ENCODE data around the gene HAGH.
A peak's percentile ranks its signal among the peaks of the same experiment; 100 is the strongest.

HAGH gene

DNA sequence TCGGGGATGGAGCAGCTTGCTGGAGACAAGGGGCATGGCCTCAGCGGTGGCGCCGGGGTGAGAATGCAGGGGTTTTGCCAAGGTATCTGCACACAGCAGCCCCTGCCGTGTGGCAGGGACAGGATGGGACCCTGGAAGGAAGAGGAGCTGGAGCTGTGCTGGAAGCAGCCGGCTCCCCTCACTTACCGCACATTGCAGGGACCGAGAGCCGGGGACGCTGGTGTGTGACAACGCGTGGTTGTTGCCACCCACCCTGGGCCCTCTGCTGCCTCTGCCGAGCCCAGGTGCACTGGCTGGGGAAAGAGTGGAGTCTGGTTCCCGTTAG, 40.8 kb downstream of the HAGH start:
- DNase-seq = no peak

DNA sequence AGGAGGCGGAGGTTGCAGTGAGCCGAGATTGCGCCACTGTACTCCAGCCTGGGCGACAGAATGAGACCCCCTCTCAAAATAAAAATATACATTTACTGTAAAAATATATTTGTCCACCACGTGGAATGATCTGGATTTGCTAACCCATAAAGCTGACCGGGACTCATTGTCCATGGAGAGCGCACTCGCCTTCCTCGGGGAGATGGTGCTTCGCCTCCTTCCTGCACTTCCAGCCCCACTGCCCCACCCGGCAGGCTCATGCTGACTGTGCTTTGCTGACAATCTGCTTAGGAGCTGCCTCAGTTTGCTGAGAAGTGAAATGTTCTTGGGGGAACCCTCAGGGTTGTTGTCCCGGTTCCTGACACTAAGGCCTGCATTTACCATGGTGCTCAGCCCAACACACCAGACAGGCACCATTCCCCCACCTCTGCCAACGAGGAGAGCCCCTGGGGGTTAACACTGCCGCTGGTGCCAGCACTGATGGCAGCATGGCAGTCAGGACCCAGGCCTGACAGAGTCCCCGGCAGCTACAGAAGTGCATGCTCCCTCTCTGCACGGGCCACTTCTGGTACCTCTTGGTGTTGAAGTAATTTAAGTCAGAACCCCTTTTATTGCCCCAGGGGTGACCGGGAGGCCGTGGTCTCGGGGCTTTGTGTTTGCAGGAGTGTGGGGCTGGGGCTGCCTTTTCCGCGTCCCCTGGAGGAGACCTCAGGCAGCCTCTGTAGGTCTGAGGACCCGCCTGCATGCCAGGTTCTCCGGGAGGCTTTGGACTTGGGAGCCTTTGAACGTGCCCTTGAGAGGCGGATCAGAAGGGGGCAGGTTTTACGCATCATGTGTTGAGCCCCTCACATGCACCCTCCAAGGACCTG, 41.4 kb downstream of the HAGH start:
- DNase-seq = no peak

DNA sequence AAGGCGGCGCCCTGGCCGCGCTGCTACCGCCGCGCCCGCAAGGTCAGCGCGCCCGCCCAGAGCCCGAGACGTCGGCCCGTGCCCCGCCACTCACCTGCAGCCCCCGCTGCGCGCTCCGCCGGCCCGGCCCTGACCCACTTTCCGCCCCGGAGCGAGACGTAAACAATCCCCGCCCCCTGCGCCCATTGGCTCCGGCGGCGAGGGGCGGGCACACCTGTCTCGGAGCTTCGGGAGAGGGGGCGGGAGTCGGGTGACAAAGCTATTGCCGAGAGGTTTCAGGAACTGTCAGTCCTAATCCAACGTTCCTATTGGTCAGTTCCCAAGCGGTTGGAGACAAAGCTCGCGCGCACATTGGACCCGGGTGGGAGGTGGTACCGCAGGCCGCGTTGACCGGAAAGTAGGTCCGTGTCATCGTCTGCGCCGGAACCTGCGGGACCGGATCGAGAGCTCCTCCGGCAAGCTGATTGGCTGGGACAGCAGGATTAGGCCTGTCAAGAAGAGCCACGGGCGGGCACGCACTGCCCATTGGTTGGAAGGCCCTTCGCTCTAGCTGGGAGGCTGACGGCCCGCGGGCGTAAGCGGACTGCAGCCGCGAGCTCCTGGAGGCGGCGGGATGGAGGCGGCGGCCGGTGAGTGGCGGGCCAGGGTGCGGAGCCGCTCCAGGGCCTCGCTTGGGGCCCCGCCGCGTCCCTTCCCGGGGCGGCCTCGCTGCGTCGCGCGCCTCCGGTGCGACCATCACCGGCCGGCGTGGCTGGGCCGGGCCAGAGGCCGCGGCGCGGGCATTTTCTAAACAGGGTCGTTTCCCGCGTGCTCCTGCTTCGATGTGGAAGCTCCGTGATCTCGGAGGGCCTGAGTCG, 44.0 kb downstream of the HAGH start, which contains the start of the genes NUBP2 and SPSB3:
Gene NUBP2, plus strand, starts transcription at position 553 of the 857 bp plus-strand sequence. Its CDS starts 61 bp downstream, at position 614.
Gene SPSB3, minus strand, starts transcription at position 164 of the 857 bp plus-strand sequence. CDS start 1,088 bp downstream, outside the sequence.
- peak; percentile 100 for DNase-seq

DNA sequence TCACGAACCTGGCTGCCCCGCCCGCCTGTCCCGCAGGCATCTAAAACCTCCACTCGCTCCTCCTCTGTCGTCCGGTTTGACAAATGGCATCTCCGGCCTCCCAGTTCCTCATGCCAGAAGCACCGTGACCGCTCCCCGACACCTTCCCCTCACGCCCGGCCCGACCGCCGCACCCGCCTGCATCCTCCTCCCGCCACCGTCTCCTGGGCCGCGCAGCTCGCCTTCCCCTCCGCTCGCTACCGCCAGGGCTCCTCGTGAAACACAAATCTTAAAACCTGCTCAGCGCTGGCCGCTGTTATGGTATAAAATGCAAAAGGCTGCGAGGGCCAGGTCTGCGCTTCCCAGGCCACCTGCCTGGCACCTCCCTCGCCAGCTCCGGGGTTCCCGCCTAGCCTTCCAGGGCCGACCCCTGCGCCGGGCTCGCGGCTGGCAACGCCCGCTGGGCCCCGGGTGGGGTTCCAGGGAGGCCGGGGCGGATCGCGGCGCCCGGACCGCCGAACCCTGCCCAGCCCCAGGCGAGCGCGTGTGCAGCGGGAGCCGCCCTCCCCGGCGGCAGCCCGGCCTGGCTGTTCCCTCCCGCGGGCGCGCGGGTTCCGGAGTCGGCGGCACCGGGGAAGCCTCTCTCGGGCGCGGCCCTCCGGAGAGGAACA, 44.7 kb downstream of the HAGH start:
- peak; percentile 51 for DNase-seq

DNA sequence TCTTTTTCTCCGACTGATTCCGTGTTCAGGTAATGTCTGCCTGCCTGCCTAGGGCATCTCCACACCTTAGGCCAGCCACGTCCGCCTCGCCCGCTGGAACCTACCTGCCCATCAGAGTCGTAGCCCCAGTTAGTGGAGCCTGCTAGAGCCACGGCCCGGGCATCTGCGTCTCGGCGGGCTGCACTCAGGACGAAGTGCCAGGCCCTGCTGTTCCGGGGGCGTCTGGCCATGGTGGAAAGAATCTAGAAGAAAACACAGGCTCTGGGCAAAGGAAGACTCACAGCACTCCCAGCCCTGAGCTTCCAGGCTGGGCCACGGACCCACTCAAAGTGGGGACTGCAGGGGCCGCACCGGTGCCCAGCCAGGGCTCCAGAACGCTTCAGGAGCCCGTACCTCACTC, 45.4 kb downstream of the HAGH start:
- DNase-seq = no peak

DNA sequence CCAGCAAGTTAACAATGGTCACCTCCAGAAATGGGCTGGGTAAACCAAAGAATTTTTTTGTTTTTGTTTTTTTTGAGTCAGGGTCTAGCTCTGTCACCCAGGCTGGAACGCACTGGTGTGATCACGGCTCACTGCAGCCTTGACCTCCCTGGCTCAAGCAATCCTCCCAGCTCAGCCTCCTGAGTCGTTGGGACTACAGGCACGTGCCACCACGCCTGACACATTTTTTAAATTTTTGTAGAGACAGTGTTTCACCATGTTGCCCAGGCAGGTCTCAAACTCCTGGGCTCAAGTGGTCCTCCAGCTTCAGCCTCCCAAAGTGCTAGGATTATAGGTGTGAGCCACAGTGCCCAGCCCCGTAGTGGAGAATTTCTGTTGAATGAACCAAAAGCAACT, 46.0 kb downstream of the HAGH start:
- no peak for DNase-seq

DNA sequence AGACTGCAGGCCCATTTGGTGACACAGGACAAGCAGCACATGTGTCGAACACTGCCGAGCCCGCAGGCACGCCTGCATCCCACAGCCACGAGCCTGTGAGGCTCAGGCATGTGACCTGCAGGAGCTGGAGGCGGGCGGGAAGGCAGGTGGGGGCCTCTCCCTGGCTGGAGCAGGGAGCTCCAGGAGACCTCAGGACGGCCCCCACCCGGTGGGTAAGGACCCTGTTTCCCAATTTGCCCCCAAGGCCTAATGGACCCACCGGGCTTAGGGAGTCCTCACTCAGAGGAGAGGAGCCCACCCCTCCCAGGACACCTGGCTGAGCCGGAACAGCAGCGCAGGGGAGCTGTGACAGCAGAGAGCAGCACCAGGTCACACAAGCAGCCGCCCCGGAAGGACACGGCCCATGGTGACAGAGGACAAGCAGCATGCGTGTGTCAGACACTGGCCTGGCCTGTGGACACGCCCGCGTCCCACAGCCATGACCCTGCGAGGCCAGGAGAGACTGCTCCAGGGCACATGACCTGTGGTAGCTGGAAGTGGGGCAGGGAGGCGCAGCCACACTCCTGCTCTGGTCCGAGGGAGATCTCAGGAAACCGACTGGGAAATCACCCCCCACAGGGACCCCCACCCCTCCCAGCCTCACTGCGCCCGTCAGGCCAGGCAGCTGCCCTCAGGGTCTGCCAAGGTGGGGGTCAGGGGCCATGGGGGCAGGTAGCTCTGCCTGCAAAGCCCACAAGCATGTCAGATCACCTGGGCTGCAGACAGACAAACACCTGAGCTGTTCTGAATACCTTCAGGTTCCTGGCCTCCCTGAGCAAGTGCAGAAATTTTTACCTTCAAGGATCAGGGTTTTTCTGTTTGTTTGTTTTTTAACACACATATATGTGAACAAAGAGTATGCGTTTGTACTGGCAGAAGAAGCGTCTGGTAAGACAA, 46.6 kb downstream of the HAGH start:
- no peak for DNase-seq

DNA sequence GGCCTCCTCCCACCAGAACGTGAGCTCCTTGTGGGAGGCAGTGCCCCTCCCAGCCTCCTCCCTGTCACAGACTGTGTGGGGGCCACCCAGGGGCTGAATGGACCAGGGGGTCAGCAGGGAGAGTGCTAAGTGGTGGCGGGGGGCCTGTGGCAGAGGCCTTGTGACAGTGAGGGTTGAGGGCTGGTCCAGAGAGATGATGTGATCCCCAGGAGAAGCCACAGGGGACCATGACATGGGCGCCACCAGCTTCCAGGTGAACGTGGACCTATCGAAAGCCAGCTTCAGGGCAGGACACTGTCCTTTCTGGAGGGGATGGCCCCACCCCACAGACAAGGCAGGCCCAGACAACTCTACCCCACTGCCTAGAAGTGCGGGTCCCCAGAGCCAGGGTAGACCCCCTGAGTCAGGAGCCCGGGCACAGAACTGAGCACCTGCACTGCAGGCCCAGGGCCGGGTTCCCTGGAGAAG, 47.4 kb downstream of the HAGH start:
- DNase-seq = no peak

DNA sequence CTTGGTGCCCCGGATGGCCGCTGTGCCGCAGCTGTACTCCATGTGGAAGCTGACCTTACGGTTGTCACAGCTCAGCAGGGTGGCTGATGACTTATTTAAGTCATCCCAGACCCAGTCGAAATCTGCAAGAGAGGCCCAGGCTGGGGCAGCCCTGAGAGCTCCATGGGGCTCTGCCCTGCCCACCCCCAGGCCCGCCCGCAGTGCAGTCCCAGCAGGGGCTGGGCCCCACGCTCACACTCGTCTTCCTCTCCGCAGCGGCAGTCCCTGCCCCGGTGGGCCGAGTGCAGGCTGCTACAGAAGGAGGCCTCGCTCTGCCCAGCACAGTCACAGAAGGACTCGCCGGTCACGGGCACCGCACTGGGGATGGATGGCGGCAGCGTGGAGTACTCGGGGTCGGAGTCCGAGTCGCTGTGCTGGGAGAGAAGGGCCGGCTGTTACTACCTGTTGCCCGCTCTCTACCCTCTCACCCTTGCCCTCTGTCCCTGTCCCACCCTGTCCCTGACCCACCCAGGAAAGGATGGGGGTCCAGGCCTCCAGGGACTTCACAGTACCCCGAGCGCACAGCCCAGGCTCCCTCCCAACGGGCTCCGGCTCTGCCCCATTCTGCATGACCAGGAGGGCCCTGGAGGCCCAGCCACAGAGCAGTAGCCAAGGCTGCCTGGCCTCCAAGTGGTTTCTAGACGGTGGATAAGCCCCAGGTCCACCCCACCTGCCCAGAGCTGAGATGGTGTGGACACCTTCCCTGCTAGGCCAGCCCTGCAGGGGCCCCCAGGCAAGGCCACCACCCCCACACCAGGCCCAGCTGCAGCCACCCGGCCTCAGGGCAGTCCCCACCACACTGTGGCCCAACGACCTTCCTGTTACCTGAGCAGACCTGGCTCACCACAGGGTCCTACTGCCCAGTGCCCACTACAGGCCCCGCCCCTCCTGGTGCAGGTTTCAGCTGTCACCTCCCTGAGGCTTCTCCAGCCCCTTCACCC, 48.1 kb downstream of the HAGH start:
- no peak for DNase-seq

DNA sequence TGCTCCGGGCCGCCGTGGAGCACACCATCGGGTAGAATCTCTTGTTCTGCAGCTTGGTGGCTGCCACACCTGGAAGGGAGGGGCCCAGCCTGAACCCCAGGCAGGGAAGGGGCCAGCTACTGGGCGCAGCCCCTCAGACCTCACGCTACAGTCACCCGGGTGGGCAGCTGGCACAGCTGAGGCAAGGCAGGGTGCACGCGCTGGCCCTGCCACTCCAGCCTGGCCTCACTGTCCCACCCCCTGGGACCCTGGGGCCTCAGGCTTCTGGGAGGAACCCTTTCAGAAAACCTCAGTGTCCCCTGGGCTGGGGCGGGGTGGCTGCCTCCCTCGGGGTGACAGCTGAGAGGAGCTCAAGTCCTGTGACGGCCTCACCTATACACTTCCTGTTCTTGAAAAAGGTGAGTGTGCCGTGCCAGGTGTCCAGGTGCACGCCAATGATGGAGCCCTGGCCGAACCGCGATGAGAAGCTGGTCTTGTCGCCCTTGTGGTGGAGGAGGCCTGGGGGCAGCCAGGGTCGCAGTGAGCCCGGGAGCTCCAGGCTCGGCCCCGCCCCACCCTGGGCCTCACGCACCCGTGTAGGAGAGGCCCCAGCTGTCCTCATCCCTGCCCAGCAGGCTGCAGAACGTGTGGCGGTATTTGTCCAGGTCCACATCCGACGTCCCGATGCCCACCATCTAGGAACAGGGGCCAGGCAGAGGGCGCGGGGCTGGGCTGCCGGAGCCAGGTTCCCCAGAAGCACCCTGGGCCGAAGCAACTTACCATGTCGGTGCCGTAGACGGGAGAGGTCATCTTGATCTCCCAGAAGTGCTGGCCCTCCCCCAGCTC, 49.0 kb downstream of the HAGH start:
- no peak for DNase-seq

DNA sequence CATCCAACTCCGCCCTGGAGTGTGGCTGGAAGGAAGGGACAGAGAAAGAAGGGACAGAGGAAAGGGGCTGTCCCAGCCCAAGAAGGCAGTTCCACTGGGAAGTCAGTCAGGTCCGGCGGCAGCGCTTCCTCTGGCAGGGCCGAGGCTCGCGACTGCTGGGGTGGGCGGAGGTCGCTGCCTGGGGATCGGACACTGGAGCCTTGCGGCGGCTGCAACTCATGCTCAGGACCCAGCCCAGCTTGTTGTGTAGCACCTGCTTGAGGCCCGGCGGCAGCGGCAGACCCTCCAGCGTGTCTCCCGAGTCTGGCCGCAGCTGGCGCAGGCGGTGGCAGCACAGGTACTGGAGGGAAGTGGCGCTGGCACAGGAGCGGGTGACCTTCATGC, 49.6 kb downstream of the HAGH start:
- DNase-seq = no peak

DNA sequence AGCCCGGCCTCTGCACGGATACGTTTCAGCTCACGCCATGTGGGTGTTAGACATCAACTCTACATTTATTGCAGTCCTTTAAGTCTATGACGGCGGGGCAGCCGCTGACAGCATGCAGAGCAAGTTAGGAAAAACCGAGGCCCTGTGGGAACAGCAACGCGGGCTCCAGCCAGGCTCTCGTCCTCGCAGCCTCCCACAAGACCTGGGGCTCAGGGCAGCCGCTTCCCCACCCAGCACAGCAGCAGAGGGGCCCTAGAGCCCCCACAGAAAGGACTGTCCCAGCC, 50.0 kb downstream of the HAGH start:
- DNase-seq = no peak

DNA sequence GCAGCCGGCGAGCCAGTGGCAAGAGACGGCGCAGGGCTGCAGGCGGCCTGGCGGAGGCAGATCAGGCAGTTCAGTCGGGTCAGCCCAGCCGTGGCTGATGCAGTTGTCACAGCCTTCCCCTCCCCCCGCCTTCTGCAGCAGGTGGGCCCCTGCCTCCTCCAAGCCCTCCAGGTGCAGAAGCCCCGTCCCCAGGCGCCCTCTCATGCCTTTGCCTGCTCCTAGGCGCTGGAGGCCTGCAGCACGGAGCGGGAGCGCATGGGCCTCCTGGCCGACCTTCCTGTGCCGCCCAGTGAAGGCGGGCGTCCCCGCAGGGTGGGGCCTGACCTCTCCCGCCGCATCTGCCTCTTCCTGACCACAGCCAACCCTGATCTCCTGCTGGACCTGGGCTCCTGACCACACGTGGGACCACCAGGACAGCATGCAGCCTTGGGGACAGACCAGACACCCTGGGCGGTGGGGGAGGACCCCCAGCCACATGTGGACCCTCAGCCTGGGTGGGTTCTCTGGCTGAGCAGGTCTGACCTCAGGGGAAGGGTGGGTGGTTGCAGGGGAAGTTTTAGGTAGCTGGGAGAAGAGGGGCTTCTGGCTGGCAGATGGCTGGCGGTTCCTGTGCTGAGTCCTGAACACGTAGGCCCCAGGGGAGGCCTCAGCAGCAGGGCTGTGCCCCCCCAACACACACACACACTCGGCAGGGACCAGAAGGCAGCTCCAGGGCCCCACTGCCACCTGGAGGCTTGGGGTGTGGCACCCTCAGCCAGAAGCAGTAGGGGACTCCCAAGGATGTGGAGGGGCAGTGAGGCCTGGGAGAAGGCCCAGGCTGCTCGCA, 50.6 kb downstream of the HAGH start:
- DNase-seq = no peak

DNA sequence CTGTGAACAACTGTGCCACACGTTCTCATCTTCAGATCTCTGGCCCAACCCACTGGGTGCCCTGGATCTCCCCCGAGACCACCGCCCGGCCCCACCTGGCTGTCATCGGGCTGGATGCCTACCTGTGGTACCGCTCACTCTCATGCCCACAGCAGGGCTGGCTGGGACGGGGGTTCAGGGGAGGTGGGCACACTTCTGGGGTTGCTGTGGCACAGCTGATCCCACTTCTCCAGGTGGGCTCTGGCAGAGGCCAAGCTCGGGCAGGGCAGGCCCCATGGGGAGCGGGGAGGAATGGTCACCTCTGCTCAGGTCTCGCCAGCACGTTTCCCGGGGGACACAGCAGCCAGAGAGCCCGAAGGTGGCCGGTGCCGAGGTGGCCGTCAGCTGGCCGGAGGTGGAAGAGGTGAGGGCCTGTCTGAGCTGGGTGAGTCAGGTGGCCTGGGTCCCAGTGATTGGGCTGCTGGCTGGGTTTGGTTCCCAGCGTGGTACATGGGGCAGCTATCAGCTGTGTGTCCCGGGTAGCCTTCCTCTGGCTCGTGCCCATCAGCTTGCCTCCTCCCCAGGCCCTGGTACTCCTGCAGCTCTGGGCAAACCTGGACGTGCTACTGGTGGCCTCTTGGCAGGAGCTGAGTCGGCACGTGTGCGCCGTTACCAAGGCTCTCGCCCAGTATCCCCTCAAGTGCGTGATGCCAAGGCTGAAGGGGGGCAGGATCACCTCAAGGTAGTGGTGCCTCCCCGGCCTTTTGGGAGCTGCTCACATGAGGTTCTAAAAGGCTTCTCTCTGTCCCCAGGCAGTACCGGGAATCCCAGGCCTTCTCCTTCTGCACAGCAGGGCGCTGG, 51.4 kb downstream of the HAGH start:
- DNase-seq = no peak

DNA sequence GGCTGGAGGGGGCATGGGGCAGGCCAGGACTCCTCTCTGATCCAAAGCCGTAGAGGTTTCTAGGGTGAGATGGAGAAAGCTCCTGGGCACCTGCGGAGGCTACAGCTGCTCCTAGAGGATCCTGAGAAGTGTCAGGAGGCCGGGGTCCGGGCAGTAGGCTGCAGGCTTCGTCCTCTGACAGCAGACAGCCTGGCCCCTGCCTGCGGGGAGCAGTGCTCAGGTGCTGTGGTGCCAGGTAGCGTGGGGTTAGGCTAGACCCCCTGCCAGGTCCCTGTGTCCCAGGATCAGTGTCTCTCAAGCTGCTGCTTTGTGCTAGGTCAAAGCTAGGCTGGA, 52.2 kb downstream of the HAGH start:
- no peak for DNase-seq

DNA sequence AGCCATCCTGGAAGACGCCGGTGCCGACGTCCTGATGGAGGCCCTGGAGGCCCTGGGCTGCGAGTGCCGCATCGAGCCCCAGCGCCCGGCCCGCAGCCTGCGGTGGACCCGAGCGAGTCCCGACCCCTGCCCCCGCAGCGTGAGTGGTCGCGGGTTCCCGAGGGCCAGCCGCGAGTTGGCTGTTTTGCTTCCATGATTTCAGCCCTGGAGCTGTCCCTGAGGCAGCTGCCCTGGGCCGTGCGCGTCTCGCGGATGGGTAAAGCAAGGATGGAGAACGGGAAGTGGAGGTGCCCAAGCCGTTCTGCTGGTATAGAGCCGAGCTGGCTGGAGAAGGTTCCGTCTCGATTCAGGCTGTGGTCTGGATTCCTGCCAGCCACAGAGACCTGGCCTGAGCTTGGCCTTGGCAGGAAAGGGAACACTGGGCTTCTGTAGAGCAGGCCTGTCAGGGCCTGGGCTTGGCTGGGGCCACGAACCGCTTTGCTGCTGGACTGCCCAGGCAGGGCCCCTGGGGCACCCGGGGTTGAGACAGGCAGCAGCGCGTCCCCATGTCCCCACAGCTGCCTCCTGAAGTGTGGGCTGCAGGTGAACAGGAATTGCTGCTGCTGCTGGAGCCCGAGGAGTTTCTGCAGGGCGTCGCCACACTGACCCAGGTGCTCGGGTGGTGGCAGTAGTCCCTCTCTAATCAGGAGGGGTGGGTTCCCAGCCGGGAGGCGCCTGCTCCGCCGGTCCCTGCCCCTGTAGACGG, 52.8 kb downstream of the HAGH start:
- peak; percentile 73 for DNase-seq

DNA sequence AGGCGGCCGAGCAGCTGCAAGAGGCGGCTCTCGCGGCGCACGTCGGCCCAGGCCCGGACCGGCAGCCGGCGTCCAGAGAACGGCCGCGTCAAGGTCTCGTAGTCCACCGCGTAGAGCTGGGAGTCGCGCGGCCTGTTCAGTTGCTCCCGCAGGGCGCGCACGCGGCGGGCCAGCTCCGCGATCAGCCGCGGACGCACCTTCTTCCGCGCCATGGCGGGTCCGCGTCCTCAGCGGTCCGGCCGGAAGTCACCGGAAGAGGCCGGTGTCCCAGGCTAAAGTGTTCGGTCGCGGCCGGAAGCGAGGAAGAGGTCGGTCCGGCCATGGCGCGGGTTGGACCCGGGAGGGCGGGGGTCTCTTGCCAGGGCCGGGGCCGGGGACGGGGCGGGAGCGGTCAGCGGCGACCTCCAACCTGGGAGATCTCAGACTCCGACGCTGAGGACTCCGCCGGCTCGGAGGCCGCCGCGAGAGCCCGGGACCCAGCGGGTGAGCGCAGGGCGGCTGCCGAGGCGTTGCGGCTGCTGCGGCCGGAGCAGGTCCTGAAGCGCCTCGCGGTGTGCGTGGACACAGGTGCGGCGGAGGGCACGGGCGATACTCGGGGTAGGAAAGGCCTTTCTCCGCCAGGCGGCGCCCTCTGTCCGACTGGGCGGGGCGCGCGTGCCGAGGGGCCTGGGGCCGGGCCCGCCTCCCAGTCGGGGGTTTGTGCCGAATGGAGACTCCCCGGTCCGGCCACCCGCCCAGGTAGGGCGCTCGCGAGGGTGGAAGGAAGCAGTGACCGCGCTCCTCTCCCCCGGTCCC, 53.5 kb downstream of the HAGH start, which contains the start of gene MRPS34:
Gene MRPS34, minus strand, starts transcription at position 227 of the 795 bp plus-strand sequence. Its CDS starts 15 bp downstream, at position 212.
- DNase-seq = peak; percentile 93

All from hematopoietic multipotent progenitor cell treated with erythropoietin and hydrocortisone succinate and interleukin-3 and kit ligand, for 6 days (in vitro differentiated cells).